ENCODE results near the gene MPRIP. TPM values are rescaled to one million over a fixed set of nuclear protein-coding genes. Genes with fewer than 3 reads are reported as not detected.

The MPRIP gene
- total RNA-seq, 1 experiment from 2014 or later: 140 TPM

GRCh38 chr17:17059301-17059890 lies 17.1 kb downstream of the MPRIP start:
- H3K27ac Mint-ChIP-seq: no peak overlapping the region
- TF ChIP-seq MYBL2 (CRISPR knock-in tag; IDR thresholded peaks at IDR 0.05): no peak
- TF ChIP-seq FOXJ3 (CRISPR knock-in tag; IDR thresholded peaks at IDR 0.05; ENCODE audit: borderline replicate concordance): no peak
- TF ChIP-seq IRF2 (CRISPR knock-in tag; IDR thresholded peaks at IDR 0.05; ENCODE audit: borderline replicate concordance, low read depth): no peak
- TF ChIP-seq ATF6 (CRISPR knock-in tag; IDR thresholded peaks at IDR 0.05): no peak
- no peak for TF ChIP-seq OVOL2 (CRISPR knock-in tag; IDR thresholded peaks at IDR 0.05; ENCODE audit: borderline replicate concordance)
- TF ChIP-seq MAX (CRISPR knock-in tag; IDR thresholded peaks at IDR 0.05): no peak
- no peak for TF ChIP-seq CDX4 (CRISPR knock-in tag; IDR thresholded peaks at IDR 0.05; ENCODE audit: borderline replicate concordance)
- TF ChIP-seq ZNF263 (CRISPR knock-in tag; IDR thresholded peaks at IDR 0.05; ENCODE audit: low read depth): no peak
- TF ChIP-seq ZNF512 (CRISPR knock-in tag; IDR thresholded peaks at IDR 0.05; ENCODE audit: borderline replicate concordance): no peak
- no peak for TF ChIP-seq PRRX2 (CRISPR knock-in tag; IDR thresholded peaks at IDR 0.05)
- TF ChIP-seq ATF1 (CRISPR knock-in tag; IDR thresholded peaks at IDR 0.05): no peak
- TF ChIP-seq CREM (CRISPR knock-in tag; IDR thresholded peaks at IDR 0.05): no peak
- no peak for TF ChIP-seq TEAD1 (CRISPR knock-in tag; IDR thresholded peaks at IDR 0.05)
- TF ChIP-seq AR (CRISPR knock-in tag; IDR thresholded peaks at IDR 0.05): no peak
- TF ChIP-seq NR1H2 (CRISPR knock-in tag; IDR thresholded peaks at IDR 0.05): no peak
- TF ChIP-seq GRHL2 (CRISPR knock-in tag; IDR thresholded peaks at IDR 0.05; ENCODE audit: insufficient replicate concordance, severe bottlenecking): no peak
- no peak for TF ChIP-seq MLX (CRISPR knock-in tag; IDR thresholded peaks at IDR 0.05)
- no peaks in the 10 kb centered on the region for H3K9me3 Mint-ChIP-seq
- no peak for ATAC-seq
- ChIA-PET POLR2A (no interaction called here), CTCF (interaction anchor here (1.3 kb wide), 1 partner anchor 83 kb away, joined by 3 read pairs; no protein-coding TSS in a partner anchor)
- DNase-seq (ENCODE audit: low spot score): peak; percentile 5
- H3K4me3 Mint-ChIP-seq: no peak overlapping the region
- peaks cover 3% of the 10 kb centered on the region; the same call in 1 of the 2 replicates for H3K36me3 Mint-ChIP-seq
- H3K4me1 Mint-ChIP-seq: peaks cover 14% of the 10 kb centered on the region
- H3K27me3 Mint-ChIP-seq (ENCODE audit: low read depth): no peaks in the 10 kb centered on the region
